HL-60/S4 (cell line): ENCODE data around the gene LRRFIP2.
"Not testable (repeated sequence)": the region's sequence is repeated elsewhere in the genome, so short reads cannot be mapped to it uniquely, and the experiment has no call there.

Source experiments
- in situ Hi-C: fragments of 300-500 bp; cut with MboI; formaldehyde crosslinking; loops from 2 replicates; pipeline ENCODE4 v1.14.3; 2022; ENCODE audit warnings: low sequenced_read_pairs

Gene LRRFIP2

GRCh38 chr3:37075955-37076354 is 98.4 kb downstream of the LRRFIP2 start:
- in situ Hi-C loops: no loop called here

- in situ Hi-C loops: no loop called here
Observed at GRCh38 chr3:37074178-37074577, 100.2 kb downstream of the LRRFIP2 start.

- in situ Hi-C loops: no loop called here
Observed at GRCh38 chr3:37072892-37073291, 101.5 kb downstream of the LRRFIP2 start.

GRCh38 chr3:37071921-37072320 is 102.5 kb downstream of the LRRFIP2 start:
- in situ Hi-C loops: no loop called here

- in situ Hi-C loops: no loop called here
Observed at GRCh38 chr3:37068031-37068430, 106.4 kb downstream of the LRRFIP2 start.

GRCh38 chr3:37067577-37067976 is 106.8 kb downstream of the LRRFIP2 start:
- in situ Hi-C loops: no loop called here

GRCh38 chr3:37064747-37065146 is 109.6 kb downstream of the LRRFIP2 start:
- in situ Hi-C loops: no loop called here

- in situ Hi-C loops: no loop called here
Observed at GRCh38 chr3:37058117-37058516, 116.3 kb downstream of the LRRFIP2 start.

- in situ Hi-C loops: no loop called here
Observed at GRCh38 chr3:37056826-37057225, 117.6 kb downstream of the LRRFIP2 start.

- in situ Hi-C loops: not testable (repeated sequence)
Observed at GRCh38 chr3:37055077-37055476, 119.3 kb downstream of the LRRFIP2 start.

- in situ Hi-C loops: no loop called here
Observed at GRCh38 chr3:37054370-37054769, 120.0 kb downstream of the LRRFIP2 start.

- in situ Hi-C loops: no loop called here
Observed at GRCh38 chr3:37053753-37054152, 120.6 kb downstream of the LRRFIP2 start.

GRCh38 chr3:37053337-37053736 is 121.0 kb downstream of the LRRFIP2 start:
- in situ Hi-C loops: no loop called here

GRCh38 chr3:37052860-37053259 is 121.5 kb downstream of the LRRFIP2 start:
- in situ Hi-C loops: no loop called here

- in situ Hi-C loops: no loop called here
Observed at GRCh38 chr3:37050282-37050681, 124.1 kb downstream of the LRRFIP2 start.

- in situ Hi-C loops: not testable (repeated sequence)
Observed at GRCh38 chr3:37042712-37043111, 131.7 kb downstream of the LRRFIP2 start.

- in situ Hi-C loops: no loop called here
Observed at GRCh38 chr3:37041546-37042195, 132.7 kb downstream of the LRRFIP2 start.

GRCh38 chr3:37040231-37040630 is 134.2 kb downstream of the LRRFIP2 start:
- in situ Hi-C loops: no loop called here

GRCh38 chr3:37039161-37039846 is 135.1 kb downstream of the LRRFIP2 start:
- in situ Hi-C loops: no loop called here

GRCh38 chr3:37037352-37037751 is 137.0 kb downstream of the LRRFIP2 start:
- in situ Hi-C loops: no loop called here

GRCh38 chr3:37032961-37033360 is 141.4 kb downstream of the LRRFIP2 start:
- in situ Hi-C loops: no loop called here

- in situ Hi-C loops: no loop called here
Observed at GRCh38 chr3:37031096-37031682, 143.2 kb downstream of the LRRFIP2 start.
